Activated CD4-positive, CD25-positive, alpha-beta regulatory T cell treated with anti-CD3 and anti-CD28 coated beads, Interleukin-2, amount 50 U/mL, for 72 hours (primary cell): Measurements from ENCODE around the gene NOS3.
"Not testable (repeated sequence)": the region's sequence is repeated elsewhere in the genome, so short reads cannot be mapped to it uniquely, and the experiment has no call there.

ENCODE experiments used
- DNase-seq: peaks from one replicate; pipeline ENCODE4 v3.0.0; 2021

Gene NOS3

DNA sequence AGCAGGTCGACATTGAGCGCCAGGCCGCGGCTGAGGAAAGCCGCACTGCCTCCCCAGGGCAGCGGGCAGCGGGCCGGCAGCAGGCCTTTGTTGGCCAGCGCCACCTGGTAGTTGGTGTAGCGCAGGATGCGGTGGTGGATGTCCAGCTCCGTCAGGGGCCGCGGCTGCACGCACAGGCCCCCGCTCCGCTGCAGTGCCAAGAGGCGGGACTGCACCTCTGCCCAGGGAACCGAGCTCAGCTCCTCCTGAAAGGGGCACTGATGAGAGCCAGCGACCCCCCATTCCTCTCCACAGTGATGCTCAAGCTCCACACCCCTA is 28.3 kb downstream of the NOS3 start:
- DNase-seq: no peak

DNA sequence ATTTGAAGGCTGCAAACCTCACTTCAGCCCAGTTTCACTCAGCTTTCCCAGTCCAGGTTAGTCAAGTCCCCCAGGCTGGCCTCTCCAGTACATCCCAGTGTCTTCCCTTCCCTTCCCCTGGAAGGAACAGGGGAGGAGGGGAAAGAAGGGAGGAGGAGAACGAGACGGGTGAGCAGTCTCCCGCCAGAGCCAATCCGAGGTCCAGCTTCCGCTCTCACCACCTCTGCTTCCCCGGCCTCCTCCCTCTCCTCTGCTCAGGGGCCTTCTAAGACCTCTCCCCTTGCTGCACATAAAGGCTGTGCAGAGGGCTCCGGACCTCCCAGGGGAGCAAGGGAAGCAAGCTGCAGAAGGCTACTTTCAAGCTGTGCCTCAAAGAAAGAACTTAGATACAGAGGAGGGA is 29.4 kb downstream of the NOS3 start:
- no peak for DNase-seq

GRCh38 chr7:151023232-151023631 is 32.4 kb downstream of the NOS3 start:
- no peak for DNase-seq

- DNase-seq: no peak
These were observed 33.7 kb downstream of the NOS3 start, which contains the start of gene ATG9B for GRCh38 chr7:151024435-151025056. Gene ATG9B (minus strand): TSS chr7:151024494. CDS start chr7:151024423, 71 bp downstream.

GRCh38 chr7:151025924-151026671 is 35.3 kb downstream of the NOS3 start:
- no peak for DNase-seq

GRCh38 chr7:151026771-151027727 is 36.2 kb downstream of the NOS3 start:
- DNase-seq: not testable (repeated sequence)

- DNase-seq: not testable (repeated sequence)
These were observed 36.9 kb downstream of the NOS3 start for GRCh38 chr7:151027728-151028130.

GRCh38 chr7:151028131-151028947 is 37.5 kb downstream of the NOS3 start, which contains the start of gene ABCB8:
Gene ABCB8 (plus strand): TSS chr7:151028450. CDS start chr7:151028516, 66 bp downstream.
- DNase-seq: peak; percentile 96

GRCh38 chr7:151028948-151029501 is 38.2 kb downstream of the NOS3 start:
- no peak for DNase-seq

DNA sequence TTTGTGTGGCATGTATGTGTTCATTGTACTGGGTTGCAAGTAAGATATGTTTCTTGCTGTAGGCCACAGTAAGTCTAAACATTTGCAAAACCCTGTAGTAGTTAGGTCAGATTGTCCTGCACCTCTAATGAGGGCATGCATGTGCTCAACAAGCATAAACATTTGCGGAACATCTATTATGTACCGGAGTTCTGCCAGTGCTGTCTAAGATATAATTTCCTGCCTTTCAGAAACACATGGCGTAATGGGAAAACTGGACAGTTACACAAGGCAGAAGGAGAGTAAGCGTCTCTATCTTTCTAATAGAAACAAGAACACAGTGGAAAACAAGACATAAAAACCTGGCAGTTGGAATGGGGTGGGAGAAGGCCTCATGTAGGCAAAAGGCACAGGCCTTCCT is 40.2 kb downstream of the NOS3 start:
- no peak for DNase-seq

DNA sequence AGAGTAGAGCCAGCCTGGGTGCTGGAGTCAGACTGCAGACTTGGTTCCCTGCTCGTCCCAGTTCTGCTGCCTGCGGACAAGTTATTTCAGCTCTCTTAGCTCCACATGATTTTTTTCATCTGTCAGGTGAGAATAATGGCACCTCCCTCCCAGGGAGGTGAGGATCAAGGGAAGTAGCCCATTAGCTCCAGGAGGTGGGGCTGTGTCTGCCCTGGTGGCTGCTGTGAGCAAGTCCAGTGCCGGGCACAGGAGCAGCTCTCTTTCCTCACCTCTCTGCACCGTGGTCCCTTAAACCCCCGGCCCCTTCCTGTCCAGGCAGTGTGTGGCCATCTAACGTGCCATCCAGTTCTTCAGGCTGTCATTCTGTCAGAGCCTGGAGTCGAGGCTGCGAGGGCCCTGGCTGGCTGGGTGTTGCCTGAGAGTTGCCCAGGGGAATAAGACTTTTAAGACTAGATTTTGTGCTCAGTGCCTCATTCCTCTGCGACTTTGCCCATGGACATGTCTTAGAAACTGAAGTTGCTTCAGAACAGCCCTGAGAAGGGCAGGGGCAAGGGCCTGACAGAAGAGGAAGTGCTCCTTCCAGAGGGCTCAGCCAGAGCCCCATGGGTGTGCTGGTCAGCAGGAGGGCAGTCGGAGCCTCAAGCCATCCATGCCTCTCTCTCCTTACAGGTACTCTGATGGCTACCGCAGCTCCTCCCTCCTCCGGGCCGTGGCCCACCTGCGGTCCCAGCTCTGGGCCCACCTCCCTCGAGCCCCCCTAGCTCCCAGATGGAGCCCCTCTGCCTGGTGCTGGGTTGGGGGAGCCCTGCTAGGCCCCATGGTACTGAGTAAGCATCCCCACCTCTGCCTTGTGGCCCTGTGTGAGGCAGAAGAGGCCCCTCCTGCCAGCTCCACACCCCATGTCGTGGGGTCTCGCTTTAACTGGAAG is 42.4 kb downstream of the NOS3 start:
- no peak for DNase-seq

GRCh38 chr7:151033864-151034249 is 43.0 kb downstream of the NOS3 start:
- no peak for DNase-seq

DNA sequence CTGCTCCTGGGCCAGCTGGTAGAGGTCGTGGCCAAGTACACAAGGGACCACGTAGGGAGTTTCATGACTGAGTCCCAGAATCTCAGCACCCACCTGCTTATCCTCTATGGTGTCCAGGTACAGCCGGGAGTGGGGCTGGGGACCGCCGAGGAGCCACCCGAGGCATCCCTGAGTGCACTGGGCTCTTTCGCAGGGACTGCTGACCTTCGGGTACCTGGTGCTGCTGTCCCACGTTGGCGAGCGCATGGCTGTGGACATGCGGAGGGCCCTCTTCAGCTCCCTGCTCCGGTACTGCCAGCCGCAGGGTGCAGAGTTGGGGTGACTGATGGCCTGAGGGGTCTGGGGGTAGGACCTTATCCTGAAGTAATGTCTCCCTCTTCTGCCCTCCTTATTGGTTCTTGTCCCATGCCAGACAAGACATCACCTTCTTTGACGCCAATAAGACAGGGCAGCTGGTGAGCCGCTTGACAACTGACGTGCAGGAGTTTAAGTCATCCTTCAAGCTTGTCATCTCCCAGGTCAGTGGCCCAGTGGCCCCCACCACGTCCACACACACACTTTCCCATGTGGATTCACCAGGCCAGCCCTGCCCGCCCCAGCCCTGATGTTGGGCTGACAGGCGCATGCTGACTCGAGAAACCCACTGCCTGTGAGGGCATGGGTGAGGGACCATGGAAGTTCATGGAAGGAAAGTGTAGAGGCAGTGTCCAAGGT is 43.7 kb downstream of the NOS3 start:
- no peak for DNase-seq

- DNase-seq: no peak
These were observed 44.4 kb downstream of the NOS3 start for GRCh38 chr7:151035026-151035717.

DNA sequence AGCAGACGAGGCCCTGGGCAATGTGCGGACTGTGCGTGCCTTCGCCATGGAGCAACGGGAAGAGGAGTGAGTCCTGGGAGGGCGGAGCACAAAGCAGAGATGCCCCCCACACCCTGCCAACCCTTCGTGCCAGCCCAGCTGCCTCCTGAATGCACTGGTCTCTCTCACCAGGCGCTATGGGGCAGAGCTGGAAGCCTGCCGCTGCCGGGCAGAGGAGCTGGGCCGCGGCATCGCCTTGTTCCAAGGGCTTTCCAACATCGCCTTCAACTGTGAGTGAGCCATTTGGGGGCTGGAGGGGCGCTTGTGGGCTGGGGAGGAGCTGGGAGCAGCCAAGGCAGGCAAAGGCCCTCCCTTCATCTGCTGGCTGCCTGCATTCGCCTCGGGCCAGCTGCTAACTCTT is 45.1 kb downstream of the NOS3 start:
- no peak for DNase-seq

GRCh38 chr7:151038951-151039849 is 48.4 kb downstream of the NOS3 start:
- DNase-seq: peak; percentile 77

DNA sequence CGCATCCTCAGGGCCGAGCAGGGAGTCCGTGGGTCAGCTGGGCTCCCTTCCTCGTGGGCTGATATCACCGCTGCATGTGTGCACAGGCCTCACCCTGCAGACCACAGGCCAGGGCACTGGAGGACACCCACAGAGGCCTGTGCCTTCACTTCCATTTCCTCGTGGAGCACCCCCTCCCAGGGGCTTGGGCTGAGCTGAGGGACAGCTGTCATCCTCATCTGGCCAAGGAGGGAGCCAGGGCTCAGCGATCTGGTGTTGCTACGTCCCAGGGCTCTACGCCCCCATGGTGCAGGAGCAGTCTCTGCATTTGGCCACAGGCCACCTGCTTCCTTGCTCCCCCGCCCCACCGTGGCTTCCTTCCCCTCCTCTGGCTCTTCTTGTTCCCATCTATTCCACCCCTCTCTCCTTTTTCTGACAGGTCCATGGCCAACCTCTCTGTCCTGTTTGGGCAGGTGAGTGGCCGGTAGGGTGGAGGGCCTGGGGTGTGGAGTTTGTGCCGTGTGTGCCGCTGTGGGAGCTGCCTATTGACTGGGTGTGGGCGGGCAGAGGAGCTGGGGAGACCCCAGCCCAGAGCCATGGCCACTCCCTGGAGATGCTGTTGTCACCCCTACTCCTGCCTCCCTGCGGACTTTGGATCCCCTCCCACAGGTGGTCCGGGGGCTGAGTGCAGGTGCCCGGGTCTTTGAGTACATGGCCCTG is 49.2 kb downstream of the NOS3 start:
- DNase-seq: no peak
